CD8-positive, alpha-beta memory T cell (primary cell): ENCODE results near the gene MX1. TPM values are rescaled to one million over a fixed set of nuclear protein-coding genes. Genes with fewer than 3 reads are reported as not detected.
A peak's percentile ranks its signal among the peaks of the same experiment; 100 is the strongest.

ENCODE experiments used
- CTCF ChIA-PET: fragments of 350-600 bp; sonication (Branson Sonifier 250); formaldehyde crosslinking; loops from one replicate; lab custom pipeline; 2021; ENCODE audit warnings: antibody characterized with exemption; lab: Charles Lee
- POLR2A ChIA-PET: fragments of 350-600 bp; sonication (Branson Sonifier 250); formaldehyde crosslinking; loops from one replicate; lab custom pipeline; 2021; ENCODE audit warnings: antibody characterized with exemption; lab: Charles Lee
- DNase-seq, 5 donors: peaks; one replicate each; pipeline versions ENCODE4 v3.0.0 to v3.0.0-alpha.2; 2020 to 2022; ENCODE audit warnings: mixed read lengths in 1 of 5
- H3K27ac ChIP-seq: one replicate; pipeline ENCODE4 v1.7.0; 2013; ENCODE audit warnings: low read depth, mild to moderate bottlenecking, low read length, moderate library complexity
- H3K27me3 ChIP-seq: 2 replicates; pipeline ENCODE4 v1.7.0; 2013; ENCODE audit warnings: low read length, mild to moderate bottlenecking; ENCODE audit not compliant: insufficient read depth, poor library complexity, severe bottlenecking
- H3K36me3 ChIP-seq: 2 replicates; pipeline ENCODE4 v1.7.0; 2013; ENCODE audit warnings: mild to moderate bottlenecking, low read length, moderate library complexity; ENCODE audit not compliant: insufficient read depth
- H3K4me1 ChIP-seq: 2 replicates; pipeline ENCODE4 v1.7.0; 2013; ENCODE audit warnings: mild to moderate bottlenecking, low read length, moderate library complexity; ENCODE audit not compliant: insufficient read depth
- H3K4me3 ChIP-seq: 2 replicates; pipeline ENCODE4 v1.7.0; 2013; ENCODE audit warnings: mild to moderate bottlenecking, low read length
- H3K9me3 ChIP-seq: 2 replicates; pipeline ENCODE4 v1.7.0; 2013; ENCODE audit warnings: mild to moderate bottlenecking, low read length
- H3K27ac Mint-ChIP-seq, 8 donors: one replicate each; pipeline ENCODE4 v1.8.0; 2020 to 2021; ENCODE audit warnings: mixed read lengths in 8 of 8, mild to moderate bottlenecking in 6 of 8, inconsistent platforms in 3 of 8, moderate library complexity in 3 of 8
- H3K27me3 Mint-ChIP-seq, 2 donors: one replicate each; pipeline ENCODE4 v1.8.0; 2020 to 2021; ENCODE audit warnings: mixed read lengths in 2 of 2, mild to moderate bottlenecking in 1 of 2, moderate library complexity in 1 of 2
- H3K36me3 Mint-ChIP-seq, 3 donors: one replicate each; pipeline ENCODE4 v1.8.0; 2020 to 2021; ENCODE audit warnings: mixed read lengths in 3 of 3, inconsistent platforms in 1 of 3, mild to moderate bottlenecking in 1 of 3
- H3K4me1 Mint-ChIP-seq, 3 donors: one replicate each; pipeline ENCODE4 v1.8.0; 2020 to 2021; ENCODE audit warnings: mixed read lengths in 3 of 3, inconsistent platforms in 1 of 3, mild to moderate bottlenecking in 1 of 3
- H3K4me3 Mint-ChIP-seq, 7 donors: one replicate each; pipeline ENCODE4 v1.8.0; 2020 to 2021; ENCODE audit warnings: mixed read lengths in 7 of 7, mild to moderate bottlenecking in 6 of 7, moderate library complexity in 4 of 7, inconsistent platforms in 2 of 7
- H3K9me3 Mint-ChIP-seq, 5 donors: one replicate each; pipeline ENCODE4 v1.8.0; 2020 to 2022; ENCODE audit warnings: mixed read lengths in 5 of 5, mild to moderate bottlenecking in 3 of 5, moderate library complexity in 2 of 5, inconsistent platforms in 1 of 5
- polyA plus RNA-seq: library from polyadenylated mRNA; unstranded; fragments of 300-500 nt; fragmentation: Illumina TruSeq; gene quantifications from one replicate; pipeline ENCODE4 v1.2.3, GENCODE V29; 2021
- total RNA-seq, 2 experiments: library from RNA; stranded (reverse); gene quantifications; one replicate each; pipeline ENCODE4 v1.2.3, GENCODE V29; 2021

MX1 gene
- total and polyA plus RNA-seq, 3 experiments from 2014 or later: 10.5 to 75.9 (median 10.6) TPM

- DNase-seq: no peak
- no peaks in the 10 kb centered on the region for H3K27me3 ChIP-seq
- Mint-ChIP-seq H3K4me1 (peaks cover 34 to 51% (median 40%) of the 10 kb centered on the region in 3 donors), H3K27me3 (no peaks in the 10 kb centered on the region), H3K9me3 (peaks cover 0 to under 1% (median 0%) of the 10 kb centered on the region in 5 donors), H3K4me3 (peak overlapping the region in 1 of 7 donors; percentile 36), H3K36me3 (peaks cover 22 to 64% (median 25%) of the 10 kb centered on the region in 3 donors), H3K27ac (peak overlapping the region in 2 of 8 donors; percentile 10 to 49)
- H3K36me3 ChIP-seq: peaks cover 26% of the 10 kb centered on the region
- peaks cover 12% of the 10 kb centered on the region for H3K4me1 ChIP-seq
- H3K4me3 ChIP-seq: no peak overlapping the region
- ChIA-PET CTCF (no interaction called here), POLR2A (no interaction called here)
- no peak overlapping the region for H3K27ac ChIP-seq
- peaks cover 5% of the 10 kb centered on the region for H3K9me3 ChIP-seq
Observed at GRCh38 chr21:41429305-41429704, 3.3 kb downstream of the MX1 start.

GRCh38 chr21:41429925-41430491 is 4.0 kb downstream of the MX1 start:
- Mint-ChIP-seq H3K9me3 (peaks cover 0 to 8% (median 2%) of the 10 kb centered on the region in 5 donors), H3K4me1 (peaks cover 34 to 47% (median 41%) of the 10 kb centered on the region in 3 donors), H3K36me3 (peaks cover 28 to 71% (median 32%) of the 10 kb centered on the region in 3 donors), H3K4me3 (peak overlapping the region in 2 of 7 donors; percentile 3 to 64), H3K27me3 (no peaks in the 10 kb centered on the region), H3K27ac (peak overlapping the region in 3 of 8 donors; percentile 13 to 71 (median 44))
- no peak for DNase-seq
- Histone ChIP-seq H3K36me3 (peaks cover 26% of the 10 kb centered on the region), H3K4me3 (no peak overlapping the region), H3K9me3 (peaks cover 5% of the 10 kb centered on the region), H3K27me3 (no peaks in the 10 kb centered on the region), H3K4me1 (peaks cover 12% of the 10 kb centered on the region), H3K27ac (no peak overlapping the region)
- ChIA-PET POLR2A (interaction anchor here (0.6 kb wide), 1 partner anchor 11 kb away, joined by 3 read pairs; no protein-coding TSS in a partner anchor), CTCF (no interaction called here)

DNA sequence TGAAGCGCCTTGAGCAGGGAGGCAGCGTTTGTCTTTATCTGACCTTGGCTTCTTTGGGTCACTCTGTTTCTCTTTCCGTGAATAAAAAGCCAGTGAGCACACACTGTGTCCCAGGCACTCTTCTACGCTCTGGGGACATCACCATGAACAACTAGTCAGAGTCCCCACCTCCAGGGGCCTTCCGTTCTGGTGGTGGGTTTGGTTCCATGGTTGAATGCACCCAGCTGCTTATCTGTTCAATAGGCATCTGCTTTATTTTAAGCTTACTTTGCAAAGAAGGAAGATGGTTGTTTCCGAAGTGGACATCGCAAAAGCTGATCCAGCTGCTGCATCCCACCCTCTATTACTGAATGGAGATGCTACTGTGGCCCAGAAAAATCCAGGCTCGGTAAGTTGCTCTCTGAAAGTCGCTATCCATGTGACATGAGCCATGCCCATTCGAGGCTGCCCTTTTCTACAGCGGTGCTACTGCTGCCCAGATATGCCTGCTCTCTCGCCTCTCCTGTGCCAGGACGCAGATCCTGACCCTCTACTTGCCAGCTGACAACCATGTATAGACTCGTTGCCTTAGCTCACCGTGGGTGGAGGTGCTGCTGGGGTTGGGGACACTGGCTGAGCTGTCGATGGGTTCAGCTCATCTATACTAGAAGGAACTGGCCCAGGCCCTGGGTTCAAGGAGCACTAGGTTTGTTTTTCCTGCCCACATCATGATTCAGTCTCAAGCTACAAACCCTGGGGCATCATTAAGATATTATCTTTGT is 5.9 kb downstream of the MX1 start:
- CTCF ChIA-PET: interaction anchor here (1.5 kb wide), 1 partner anchor 149 kb away, joined by 4 read pairs; no protein-coding TSS in a partner anchor
- Mint-ChIP-seq H3K36me3 (peaks cover 42 to 86% (median 48%) of the 10 kb centered on the region in 3 donors), H3K4me3 (peak overlapping the region in 1 of 7 donors; percentile 73), H3K9me3 (peaks cover 0 to 10% (median 5%) of the 10 kb centered on the region in 5 donors), H3K27me3 (no peaks in the 10 kb centered on the region), H3K4me1 (peaks cover 25 to 38% (median 29%) of the 10 kb centered on the region in 3 donors), H3K27ac (peak overlapping the region in 1 of 8 donors; percentile 70)
- Histone ChIP-seq H3K27ac (no peak overlapping the region), H3K4me1 (peaks cover 6% of the 10 kb centered on the region), H3K27me3 (no peaks in the 10 kb centered on the region), H3K4me3 (no peak overlapping the region), H3K9me3 (peaks cover 5% of the 10 kb centered on the region), H3K36me3 (peaks cover 36% of the 10 kb centered on the region)
- DNase-seq: no peak
- POLR2A ChIA-PET: no interaction called here

GRCh38 chr21:41432562-41433460 is 6.8 kb downstream of the MX1 start:
- H3K27me3 Mint-ChIP-seq: no peaks in the 10 kb centered on the region
- peaks cover 0 to 10% (median 5%) of the 10 kb centered on the region in 5 donors for H3K9me3 Mint-ChIP-seq
- CTCF ChIA-PET: interaction anchor here (1.5 kb wide), 1 partner anchor 150 kb away, joined by 4 read pairs; no protein-coding TSS in a partner anchor
- no peak overlapping the region for H3K27ac ChIP-seq
- peaks cover 5% of the 10 kb centered on the region for H3K9me3 ChIP-seq
- no peaks in the 10 kb centered on the region for H3K27me3 ChIP-seq
- H3K27ac Mint-ChIP-seq: peak overlapping the region in 1 of 8 donors; percentile 73
- no peak overlapping the region for H3K4me3 ChIP-seq
- H3K36me3 ChIP-seq: peaks cover 41% of the 10 kb centered on the region
- H3K4me3 Mint-ChIP-seq: no peak overlapping the region
- H3K4me1 ChIP-seq: no peaks in the 10 kb centered on the region
- DNase-seq: no peak
- POLR2A ChIA-PET: no interaction called here
- peaks cover 45 to 90% (median 49%) of the 10 kb centered on the region in 3 donors for H3K36me3 Mint-ChIP-seq
- H3K4me1 Mint-ChIP-seq: peaks cover 18 to 29% (median 20%) of the 10 kb centered on the region in 3 donors

DNA sequence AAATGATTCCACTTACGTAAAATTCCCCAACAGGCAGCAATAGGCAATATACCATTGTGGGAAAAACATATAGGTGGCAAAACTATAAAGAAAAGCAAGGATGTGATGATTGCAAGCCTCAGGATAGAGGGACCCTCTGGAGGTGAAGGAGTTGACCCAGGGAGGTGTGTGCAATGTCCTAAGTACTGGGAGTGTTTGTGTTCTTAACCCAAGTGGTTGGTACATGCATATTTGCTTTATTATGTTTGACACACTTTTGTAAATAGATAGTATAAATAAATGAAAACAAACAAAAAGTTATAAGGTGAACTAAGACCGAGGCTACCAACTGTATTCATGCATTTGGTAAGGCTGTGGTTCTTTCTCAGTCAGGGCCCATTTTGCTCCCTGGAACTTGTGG is 7.5 kb downstream of the MX1 start:
- Mint-ChIP-seq H3K27me3 (no peaks in the 10 kb centered on the region), H3K4me3 (no peak overlapping the region), H3K36me3 (peaks cover 46 to 90% (median 49%) of the 10 kb centered on the region in 3 donors), H3K4me1 (peaks cover 11 to 22% (median 13%) of the 10 kb centered on the region in 3 donors), H3K27ac (peak overlapping the region in 4 of 8 donors; percentile 22 to 73 (median 47)), H3K9me3 (peaks cover 0 to 10% (median 5%) of the 10 kb centered on the region in 5 donors)
- Histone ChIP-seq H3K27ac (no peak overlapping the region), H3K27me3 (no peaks in the 10 kb centered on the region), H3K4me3 (no peak overlapping the region), H3K9me3 (peaks cover 5% of the 10 kb centered on the region), H3K4me1 (no peaks in the 10 kb centered on the region), H3K36me3 (peaks cover 48% of the 10 kb centered on the region)
- POLR2A ChIA-PET: no interaction called here
- CTCF ChIA-PET: no interaction called here
- DNase-seq: no peak

DNA sequence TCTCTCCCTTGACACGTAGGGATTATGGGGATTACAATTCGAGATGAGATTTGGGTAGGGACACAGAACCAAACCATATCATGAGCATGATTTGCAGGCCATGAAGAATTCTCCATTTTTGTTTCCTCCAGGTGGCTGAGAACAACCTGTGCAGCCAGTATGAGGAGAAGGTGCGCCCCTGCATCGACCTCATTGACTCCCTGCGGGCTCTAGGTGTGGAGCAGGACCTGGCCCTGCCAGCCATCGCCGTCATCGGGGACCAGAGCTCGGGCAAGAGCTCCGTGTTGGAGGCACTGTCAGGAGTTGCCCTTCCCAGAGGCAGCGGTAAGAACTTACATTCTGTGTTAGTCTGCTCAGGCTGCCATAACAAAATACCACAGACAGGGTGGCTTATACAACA is 9.7 kb downstream of the MX1 start:
- H3K27ac Mint-ChIP-seq: no peak overlapping the region
- Histone ChIP-seq H3K36me3 (peaks cover 63% of the 10 kb centered on the region), H3K27me3 (no peaks in the 10 kb centered on the region), H3K9me3 (peaks cover 5% of the 10 kb centered on the region), H3K4me3 (no peak overlapping the region), H3K27ac (no peak overlapping the region), H3K4me1 (no peaks in the 10 kb centered on the region)
- POLR2A ChIA-PET: no interaction called here
- CTCF ChIA-PET: no interaction called here
- peaks cover 49 to 95% (median 52%) of the 10 kb centered on the region in 3 donors for H3K36me3 Mint-ChIP-seq
- no peak overlapping the region for H3K4me3 Mint-ChIP-seq
- peaks cover 2 to 12% (median 7%) of the 10 kb centered on the region in 3 donors for H3K4me1 Mint-ChIP-seq
- H3K27me3 Mint-ChIP-seq: peaks cover 0 to 2% of the 10 kb centered on the region in 2 donors
- peaks cover 0 to 10% (median 5%) of the 10 kb centered on the region in 5 donors for H3K9me3 Mint-ChIP-seq
- no peak for DNase-seq

GRCh38 chr21:41437729-41438128 is 11.7 kb downstream of the MX1 start:
- DNase-seq: no peak
- H3K27ac Mint-ChIP-seq: peak overlapping the region in 2 of 8 donors; percentile 8 to 27
- Histone ChIP-seq H3K4me1 (no peaks in the 10 kb centered on the region), H3K36me3 (peaks cover 64% of the 10 kb centered on the region), H3K27ac (no peak overlapping the region), H3K9me3 (peaks cover 5% of the 10 kb centered on the region), H3K27me3 (no peaks in the 10 kb centered on the region), H3K4me3 (no peak overlapping the region)
- ChIA-PET CTCF (no interaction called here), POLR2A (no interaction called here)
- peaks cover 0 to 10% (median 5%) of the 10 kb centered on the region in 5 donors for H3K9me3 Mint-ChIP-seq
- H3K4me1 Mint-ChIP-seq: peaks cover 2 to 12% (median 5%) of the 10 kb centered on the region in 3 donors
- H3K27me3 Mint-ChIP-seq: peaks cover 0 to 2% of the 10 kb centered on the region in 2 donors
- no peak overlapping the region for H3K4me3 Mint-ChIP-seq
- H3K36me3 Mint-ChIP-seq: peaks cover 43 to 96% (median 58%) of the 10 kb centered on the region in 3 donors
